Measurements from ENCODE around the gene CYP1B1.
"Not testable (repeated sequence)": the region's sequence is repeated elsewhere in the genome, so short reads cannot be mapped to it uniquely, and the experiment has no call there.

CYP1B1 gene

DNA sequence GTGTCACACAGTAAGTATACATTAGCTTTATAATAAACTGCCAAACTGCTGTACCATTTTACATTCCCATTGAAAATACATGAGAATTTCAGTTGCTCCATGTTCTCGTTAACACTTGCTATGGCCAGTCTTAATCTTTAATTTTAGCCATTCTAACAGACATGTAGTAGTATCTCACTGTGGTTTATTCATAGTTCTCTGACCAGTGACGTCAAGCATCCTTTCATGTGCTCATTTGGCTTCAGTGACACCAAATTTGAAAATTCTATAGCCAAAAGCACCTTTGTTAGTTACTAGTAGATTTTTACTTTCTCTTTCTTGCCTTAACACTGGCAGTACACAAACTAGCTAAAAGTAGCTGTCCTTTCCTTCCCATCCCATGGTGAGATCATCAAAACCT is 43.0 kb downstream of the CYP1B1 start:
- TF ChIP-seq, protein P1, sequence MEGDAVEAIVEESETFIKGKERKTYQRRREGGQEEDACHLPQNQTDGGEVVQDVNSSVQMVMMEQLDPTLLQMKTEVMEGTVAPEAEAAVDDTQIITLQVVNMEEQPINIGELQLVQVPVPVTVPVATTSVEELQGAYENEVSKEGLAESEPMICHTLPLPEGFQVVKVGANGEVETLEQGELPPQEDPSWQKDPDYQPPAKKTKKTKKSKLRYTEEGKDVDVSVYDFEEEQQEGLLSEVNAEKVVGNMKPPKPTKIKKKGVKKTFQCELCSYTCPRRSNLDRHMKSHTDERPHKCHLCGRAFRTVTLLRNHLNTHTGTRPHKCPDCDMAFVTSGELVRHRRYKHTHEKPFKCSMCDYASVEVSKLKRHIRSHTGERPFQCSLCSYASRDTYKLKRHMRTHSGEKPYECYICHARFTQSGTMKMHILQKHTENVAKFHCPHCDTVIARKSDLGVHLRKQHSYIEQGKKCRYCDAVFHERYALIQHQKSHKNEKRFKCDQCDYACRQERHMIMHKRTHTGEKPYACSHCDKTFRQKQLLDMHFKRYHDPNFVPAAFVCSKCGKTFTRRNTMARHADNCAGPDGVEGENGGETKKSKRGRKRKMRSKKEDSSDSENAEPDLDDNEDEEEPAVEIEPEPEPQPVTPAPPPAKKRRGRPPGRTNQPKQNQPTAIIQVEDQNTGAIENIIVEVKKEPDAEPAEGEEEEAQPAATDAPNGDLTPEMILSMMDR (IDR thresholded peaks at IDR 0.05; ENCODE audit: low read depth, low read length, missing control alignments): no peak
- no peak for DNase-seq (ENCODE audit: low read depth)
- no peak overlapping the region for H3K4me3 ChIP-seq (ENCODE audit: low read depth, low read length)
- in situ Hi-C loops (cut with HindIII; ENCODE audit: low sequenced_read_pairs): no loop called here

DNA sequence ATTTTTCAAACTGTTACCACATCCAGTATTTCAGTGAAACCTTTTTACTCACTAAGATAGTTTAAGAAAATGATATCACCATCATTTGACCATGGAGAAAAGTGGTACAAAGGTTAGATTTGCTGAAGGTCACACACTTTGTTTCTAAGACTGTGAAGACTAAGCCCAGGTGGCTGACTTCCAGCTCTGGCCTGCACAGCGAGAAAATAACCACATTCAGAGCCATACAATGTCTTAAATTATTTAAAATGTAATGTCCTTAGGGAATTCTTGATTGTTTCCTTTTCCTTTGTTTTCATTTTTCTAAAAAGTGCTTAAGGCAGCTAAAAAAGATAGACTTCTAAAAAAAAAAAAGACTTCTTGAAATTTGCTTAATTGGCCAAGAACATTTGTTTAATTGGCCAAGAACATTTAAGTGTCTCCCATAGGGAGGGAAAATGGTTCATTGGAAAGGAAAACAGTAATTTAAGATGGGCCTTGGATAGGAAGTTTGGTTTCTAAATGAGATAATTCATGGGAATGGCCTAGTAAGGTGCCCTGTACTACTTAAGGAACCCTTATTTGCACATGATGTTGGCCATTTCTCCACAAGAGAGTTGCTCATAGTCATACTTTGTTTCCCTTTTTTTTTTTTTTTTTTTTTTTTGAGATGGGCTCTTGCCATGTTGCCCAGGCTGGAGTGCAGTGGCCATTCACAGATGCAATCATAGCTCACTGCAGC is 45.2 kb downstream of the CYP1B1 start:
- in situ Hi-C loops (cut with HindIII; ENCODE audit: low sequenced_read_pairs): no loop called here
- TF ChIP-seq, protein P1 (IDR thresholded peaks at IDR 0.05; ENCODE audit: low read depth, low read length, missing control alignments): no peak
- peak; percentile 40 for DNase-seq (ENCODE audit: low read depth)
- no peak overlapping the region for H3K4me3 ChIP-seq (ENCODE audit: low read depth, low read length)

DNA sequence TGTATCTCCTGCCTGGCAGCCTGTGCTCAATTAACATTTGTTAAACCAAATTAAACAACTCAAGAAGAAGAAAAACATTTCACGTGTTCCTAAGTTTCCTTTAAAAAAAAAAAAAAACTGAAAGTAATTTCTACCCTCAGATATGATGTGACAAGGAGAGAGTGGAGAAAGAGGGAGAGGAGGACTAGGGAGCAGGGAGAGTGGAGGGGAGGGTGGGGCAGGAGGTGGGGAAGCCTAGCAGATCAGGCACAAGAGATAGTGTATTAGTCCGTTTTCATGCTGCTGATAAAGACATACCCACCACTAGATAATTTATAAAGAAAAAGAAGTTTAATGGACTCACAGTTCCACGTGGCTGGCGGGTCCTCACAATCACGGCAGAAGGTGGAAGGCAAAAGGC is 46.4 kb downstream of the CYP1B1 start:
- in situ Hi-C loops (cut with HindIII; ENCODE audit: low sequenced_read_pairs): no loop called here
- TF ChIP-seq, protein P1 (IDR thresholded peaks at IDR 0.05; ENCODE audit: low read depth, low read length, missing control alignments): no peak
- DNase-seq (ENCODE audit: low read depth): no peak
- no peak overlapping the region for H3K4me3 ChIP-seq (ENCODE audit: low read depth, low read length)

DNA sequence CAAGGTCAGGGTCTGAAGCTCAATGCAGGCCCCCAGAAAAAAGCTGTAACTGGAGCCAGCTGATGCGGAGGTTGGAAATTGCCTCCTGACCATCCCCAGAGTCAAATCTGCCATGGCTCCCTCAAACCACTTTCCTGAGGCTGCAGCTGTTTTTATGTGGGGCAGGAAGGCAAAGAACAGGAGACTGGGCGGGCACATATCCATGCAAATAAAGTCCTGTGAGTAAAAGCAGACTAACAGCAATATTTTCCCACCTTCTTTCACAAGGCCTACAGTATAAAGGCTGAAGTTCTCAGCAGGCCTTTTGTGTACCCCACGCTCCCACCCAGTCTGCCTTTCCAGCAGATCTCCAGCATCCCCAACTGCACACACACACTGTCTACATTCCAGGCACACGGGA is 47.1 kb downstream of the CYP1B1 start:
- DNase-seq (ENCODE audit: low read depth): no peak
- H3K4me3 ChIP-seq (ENCODE audit: low read depth, low read length): no peak overlapping the region
- in situ Hi-C loops (cut with HindIII; ENCODE audit: low sequenced_read_pairs): no loop called here
- TF ChIP-seq, protein P1 (IDR thresholded peaks at IDR 0.05; ENCODE audit: low read depth, low read length, missing control alignments): no peak

DNA sequence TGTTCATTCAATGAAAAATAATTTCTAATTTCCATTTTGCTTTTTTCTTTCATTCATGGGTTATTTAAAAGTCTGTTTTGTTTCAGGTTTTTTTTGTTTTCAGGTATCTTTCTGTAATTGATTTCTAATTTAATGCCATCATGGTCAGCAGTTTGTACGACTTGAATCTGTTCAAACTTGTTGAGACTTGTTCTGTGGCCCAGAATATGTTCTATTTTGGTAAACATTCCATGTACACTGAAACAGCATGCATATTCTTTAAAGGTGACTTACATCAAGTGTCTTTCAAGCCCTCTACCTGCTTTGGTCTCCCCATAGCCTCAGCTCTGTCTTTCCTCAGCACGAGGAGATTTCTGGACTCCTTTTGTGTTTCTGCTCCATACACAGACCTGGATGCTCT is 49.1 kb downstream of the CYP1B1 start:
- in situ Hi-C loops (cut with HindIII; ENCODE audit: low sequenced_read_pairs): no loop called here
- TF ChIP-seq, protein P1 (IDR thresholded peaks at IDR 0.05; ENCODE audit: low read depth, low read length, missing control alignments): no peak
- DNase-seq (ENCODE audit: low read depth): no peak
- no peak overlapping the region for H3K4me3 ChIP-seq (ENCODE audit: low read depth, low read length)

DNA sequence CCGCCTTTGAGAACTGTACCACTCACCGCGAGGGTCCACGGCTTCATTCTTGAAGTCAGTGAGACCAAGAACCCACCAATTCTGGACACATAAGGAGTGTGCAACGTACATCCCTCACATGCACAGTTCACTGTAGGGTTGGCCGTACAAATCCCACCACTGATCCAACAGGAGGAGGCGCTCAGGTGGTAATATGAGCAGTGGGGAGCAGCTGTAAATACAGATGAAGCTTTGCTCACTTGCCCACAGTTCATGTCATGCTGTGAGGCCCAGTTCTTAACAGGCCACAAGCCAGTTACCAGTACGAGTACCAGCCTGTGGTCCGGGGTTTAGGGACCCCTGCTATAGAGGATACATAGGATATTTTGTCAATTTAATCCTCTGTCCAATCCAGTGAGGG is 54.4 kb downstream of the CYP1B1 start:
- TF ChIP-seq, protein P1 (IDR thresholded peaks at IDR 0.05; ENCODE audit: low read depth, low read length, missing control alignments): no peak
- DNase-seq (ENCODE audit: low read depth): no peak
- in situ Hi-C loops (cut with HindIII; ENCODE audit: low sequenced_read_pairs): no loop called here
- no peak overlapping the region for H3K4me3 ChIP-seq (ENCODE audit: low read depth, low read length)

DNA sequence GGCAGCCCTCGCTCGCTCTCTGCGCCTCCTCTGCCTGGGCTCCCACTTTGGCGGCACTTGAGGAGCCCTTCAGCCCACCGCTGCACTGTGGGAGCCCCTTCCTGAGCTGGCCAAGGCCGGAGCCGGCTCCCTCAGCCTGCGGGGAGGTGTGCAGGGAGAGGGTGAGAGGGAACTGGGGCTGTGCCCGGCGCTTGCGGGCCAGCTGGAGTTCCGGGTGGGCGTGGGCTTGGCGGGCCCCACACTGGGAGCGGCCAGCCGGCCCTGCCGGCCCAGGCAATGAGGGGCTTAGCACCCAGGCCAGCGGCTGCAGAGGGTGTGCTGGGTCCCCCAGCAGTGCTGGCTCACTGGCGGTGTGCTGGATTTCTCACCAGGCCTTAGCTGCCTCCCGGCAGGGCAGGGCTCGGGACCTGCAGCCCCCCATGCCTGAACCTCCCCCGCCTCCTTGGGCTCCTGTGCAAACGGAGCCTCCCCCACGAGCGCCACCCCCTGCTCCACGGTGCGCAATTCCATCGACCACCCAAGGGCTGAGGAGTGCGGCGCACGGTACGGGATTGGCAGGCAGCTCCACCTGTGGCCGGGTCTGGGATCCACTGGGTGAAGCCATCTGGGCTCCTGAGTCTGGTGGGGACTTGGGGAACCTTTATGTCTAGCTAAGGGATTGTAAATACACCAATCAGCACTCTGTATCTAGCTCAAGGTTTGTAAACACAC is 55.4 kb downstream of the CYP1B1 start:
- DNase-seq (ENCODE audit: low read depth); in situ Hi-C loops (cut with HindIII; ENCODE audit: low sequenced_read_pairs); H3K4me3 ChIP-seq (ENCODE audit: low read depth, low read length): not testable (repeated sequence)

Data from astrocyte of the cerebellum (primary cell).